HG03439 (cell line): Measurements from ENCODE around the gene C11orf68.
"Not testable (repeated sequence)": the region's sequence is repeated elsewhere in the genome, so short reads cannot be mapped to it uniquely, and the experiment has no call there.

Source experiments
- ATAC-seq: cut with Tn5 transposase; IDR thresholded peaks from one replicate; pipeline ENCODE4 v1.9.1; 2021; ENCODE audit warnings: mild to moderate bottlenecking, moderate library complexity; ENCODE audit not compliant: unreplicated experiment

Gene C11orf68

DNA sequence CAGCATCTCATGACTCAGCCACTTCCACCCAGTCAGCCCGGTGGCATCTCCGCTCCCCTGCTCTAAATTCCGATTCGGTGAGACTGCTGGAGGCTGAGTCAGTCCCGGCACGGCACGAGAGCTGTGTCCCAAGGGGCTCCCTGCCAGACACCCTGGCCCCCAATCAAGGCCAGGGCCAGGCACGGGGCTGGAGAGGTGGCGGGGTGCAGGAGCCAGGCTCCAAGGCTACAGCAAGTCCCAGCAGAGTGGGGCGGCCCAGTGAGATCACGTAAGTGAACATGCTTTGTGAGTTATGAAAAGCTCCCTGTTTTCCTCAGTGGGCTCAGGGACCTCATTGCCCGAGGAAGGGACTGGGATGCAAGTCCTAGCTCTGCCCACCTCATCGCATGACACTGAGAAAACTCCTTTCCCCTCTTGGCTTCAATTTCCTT is 3.0 kb downstream of the C11orf68 start:
- ATAC-seq = no peak

DNA sequence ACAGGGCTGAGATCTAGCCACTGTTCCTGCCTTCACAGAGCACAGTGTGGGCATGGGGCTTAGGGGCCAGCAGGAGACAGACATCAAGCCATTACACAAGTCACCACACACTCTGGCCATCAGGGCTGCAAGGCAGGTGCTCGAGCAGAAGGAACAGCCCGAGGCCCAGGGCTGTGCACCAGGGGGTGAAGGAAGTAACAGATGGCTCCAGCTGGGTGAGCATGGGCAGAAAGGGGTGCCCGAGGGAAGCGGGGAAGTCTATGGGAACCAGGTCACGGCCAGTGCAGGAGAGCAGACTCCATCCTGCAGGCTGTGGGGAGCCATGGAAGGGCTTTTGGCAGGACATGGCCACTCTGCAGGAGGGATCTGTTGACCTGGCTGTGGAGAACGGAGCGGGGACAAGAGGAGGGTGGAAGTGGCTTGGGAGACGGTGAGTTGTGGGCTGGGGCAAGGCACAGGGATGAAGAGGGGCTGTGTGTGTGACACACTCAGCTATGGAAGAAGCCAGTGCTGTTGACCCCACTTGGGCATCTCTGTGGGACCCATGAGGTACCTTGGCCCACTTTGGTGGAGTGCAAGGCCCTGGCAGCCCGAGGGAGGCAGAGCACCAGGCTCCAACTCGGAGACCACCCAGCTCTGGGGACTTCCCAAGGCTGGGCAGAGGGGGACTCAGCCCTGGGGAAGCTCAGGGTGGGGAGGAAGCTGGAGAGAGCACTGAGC is 3.6 kb downstream of the C11orf68 start:
- ATAC-seq = no peak

DNA sequence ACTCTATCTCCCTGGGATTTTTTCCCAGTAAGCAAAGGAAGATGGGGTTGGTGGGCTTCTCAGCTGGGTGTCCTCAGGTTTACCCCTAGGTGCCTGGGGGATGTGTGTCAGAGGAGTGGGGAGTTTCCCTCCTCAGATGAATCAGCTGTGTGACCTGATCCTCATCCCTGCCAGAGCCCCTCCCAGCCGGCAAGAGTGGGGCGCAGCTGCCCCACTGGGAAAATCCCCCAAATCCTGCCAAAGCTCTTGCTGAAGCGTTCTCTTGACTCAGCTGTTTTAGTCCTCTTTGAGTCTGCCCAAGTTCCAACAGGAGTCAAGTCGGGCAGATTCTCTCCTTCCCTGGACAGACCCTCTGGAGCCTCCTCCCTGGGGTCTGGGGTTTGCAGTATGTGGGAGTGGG is 6.0 kb downstream of the C11orf68 start:
- ATAC-seq = no peak

DNA sequence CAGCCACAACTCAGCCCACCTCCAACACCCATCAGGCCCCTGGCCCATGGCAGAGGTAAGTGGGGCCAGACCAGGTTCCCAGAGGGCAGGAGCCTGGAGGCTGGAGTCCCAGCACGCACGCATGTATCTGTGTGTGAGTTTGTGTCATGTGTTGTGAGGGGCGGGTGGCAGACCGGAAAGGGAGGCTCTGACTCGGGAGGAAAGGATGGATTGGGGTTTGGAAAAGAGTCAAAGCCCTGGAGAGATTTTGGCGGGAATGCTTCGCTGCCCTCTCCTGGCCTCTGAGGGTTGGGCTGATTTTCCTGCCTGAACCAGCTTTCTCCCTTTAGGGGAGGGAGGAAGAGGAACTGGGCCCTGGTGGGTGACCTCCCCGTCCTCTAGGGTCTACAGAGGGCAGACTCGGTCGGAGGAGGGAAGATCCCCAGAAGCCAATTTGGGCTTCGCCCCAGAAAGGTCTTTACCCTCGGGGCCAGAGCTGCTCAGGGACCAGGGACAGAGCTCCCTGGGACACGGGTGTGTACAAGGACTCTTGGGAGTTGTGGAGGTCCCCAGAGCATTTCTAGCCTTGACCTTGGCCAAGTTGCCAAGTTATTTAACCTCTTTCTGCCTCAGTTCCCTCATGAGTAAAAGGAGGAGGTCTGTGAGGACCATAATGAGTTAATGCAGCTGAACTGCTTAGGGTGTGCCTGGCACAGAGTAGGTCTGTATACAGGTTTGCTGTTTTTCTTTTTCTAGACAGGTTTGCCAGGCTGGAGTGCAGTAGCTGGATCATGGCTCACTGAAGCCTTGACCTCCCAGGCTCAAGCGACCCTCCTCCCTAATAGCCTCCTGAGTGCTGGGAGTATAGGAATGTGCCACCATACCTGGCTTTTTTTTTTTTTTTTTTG is 6.9 kb downstream of the C11orf68 start:
- ATAC-seq = no peak

DNA sequence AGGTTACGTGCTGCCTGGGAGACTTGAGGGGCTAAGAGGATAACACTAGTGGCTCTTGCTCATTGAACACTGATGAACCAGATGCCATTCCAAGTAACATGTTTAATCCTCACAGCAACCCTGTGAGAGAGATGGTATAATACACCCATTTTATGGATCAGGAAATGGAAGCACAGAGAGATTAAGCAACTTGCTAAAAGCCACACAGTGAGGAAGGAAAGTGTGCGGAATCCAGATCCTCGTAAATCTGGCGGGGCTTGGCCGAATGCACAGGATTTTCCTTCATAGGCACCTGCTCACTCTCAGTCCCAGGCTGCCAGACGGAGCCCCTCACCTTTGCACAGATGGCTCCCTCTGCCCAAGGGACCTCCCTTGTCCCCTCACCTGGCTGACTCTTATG is 11.0 kb downstream of the C11orf68 start:
- ATAC-seq = no peak

DNA sequence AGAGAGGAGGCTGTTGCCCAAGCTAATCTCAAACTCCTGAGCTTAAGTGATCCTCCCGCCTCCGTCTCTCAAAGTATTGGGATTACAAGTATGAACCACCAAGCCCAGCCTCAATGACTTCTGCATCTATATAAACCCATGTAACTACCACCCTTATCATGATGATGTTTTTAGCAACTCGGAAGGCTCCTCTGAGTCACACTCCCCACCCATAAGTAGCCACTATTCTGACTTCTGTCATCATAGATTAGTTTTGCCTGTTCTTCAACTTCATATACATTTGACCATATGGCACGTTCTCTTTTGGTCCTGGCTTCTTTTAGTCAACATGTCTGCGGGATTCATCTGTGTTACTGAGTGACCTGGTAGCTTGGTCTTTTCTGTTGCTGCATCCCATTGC is 12.3 kb downstream of the C11orf68 start:
- no peak for ATAC-seq

DNA sequence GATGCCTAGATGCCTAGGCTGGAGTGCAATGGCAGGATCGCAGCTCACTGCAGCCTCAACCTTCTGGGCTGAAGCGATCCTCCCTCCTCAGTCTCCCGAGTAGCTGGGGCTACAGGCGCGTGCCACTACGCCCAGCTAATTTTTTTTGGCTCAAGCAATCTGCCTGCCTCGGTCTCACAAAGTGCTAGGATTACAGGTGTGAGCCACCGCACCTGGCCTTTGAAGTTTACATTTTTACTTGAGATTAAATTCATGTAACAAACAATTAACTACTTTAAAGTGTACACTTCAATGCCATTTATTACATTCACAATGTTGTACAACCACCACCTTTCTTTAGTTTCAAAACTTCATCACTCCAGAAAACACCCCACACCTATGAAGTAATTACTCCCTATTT is 15.1 kb downstream of the C11orf68 start:
- ATAC-seq = no peak

DNA sequence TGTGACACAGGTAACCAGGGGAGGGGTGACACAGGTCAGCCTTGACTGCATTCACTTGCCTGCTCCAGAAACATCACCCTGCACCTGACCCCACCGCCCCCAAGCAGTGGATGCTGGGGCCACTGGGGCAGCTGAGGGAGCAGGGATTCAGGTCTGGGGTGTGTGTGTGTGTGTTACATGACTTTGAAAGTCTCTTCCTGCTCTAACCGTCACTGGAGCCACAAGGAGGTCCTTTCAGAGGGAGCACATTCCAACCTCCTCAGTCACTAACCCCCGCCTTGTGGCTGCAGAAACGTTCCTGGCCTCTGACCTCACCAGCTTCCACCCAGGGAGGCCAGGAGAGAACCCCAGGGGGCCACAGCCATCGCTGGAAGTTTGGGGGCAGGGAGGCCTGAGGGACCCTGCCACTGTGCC is 15.8 kb downstream of the C11orf68 start:
- no peak for ATAC-seq

DNA sequence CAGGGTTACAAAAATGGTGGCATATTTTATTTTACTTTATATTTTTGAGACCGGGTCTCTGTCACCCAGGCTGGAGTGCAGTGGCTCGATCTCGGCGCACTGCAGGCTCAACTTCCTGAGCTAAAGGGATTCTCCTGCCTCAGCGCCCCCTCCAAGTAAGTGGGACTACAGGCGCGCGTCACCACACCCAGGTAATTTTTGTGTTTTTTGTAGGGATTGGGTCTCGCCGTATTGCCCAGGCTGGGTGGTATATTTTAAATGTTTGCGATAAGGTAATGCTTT is 18.0 kb downstream of the C11orf68 start:
- no peak for ATAC-seq

DNA sequence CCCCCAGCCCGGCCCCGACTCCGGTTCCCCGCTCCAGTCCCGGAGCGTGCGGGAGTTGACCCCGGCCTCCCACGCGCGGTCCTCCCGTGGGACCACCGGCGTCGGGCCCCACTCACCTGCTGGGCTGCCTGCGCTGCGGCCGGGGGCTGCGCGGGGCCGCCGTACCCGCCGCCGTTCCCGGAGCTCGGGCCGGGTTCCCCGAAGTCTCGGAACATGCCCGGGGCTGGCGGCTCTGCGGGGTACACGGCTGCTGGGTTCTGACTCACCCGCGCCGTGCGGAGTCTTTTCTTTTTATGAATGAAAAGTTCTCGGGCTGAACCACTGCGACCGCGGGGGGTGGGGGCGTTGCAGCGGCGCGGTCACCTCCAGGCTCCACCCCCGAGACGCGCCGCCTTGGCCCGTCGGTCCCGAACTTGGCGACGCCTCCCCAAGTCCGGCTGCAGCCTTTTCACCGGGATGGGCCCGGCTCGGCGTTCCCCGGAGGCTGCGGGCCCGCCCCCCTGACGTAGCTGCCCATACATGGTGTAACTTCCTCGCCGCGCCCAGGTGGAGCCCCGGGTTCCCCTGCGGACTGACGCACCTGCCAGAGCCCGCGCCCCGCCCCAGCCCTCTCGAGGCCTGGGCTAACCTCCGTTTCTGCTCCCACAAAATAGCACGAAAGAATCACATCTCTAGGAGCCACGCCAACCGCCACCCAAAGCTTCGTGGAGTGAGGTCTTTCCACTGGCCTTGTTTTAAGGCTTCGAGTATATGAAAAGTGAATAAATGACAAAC is 18.6 kb downstream of the C11orf68 start, which contains the start of gene FOSL1:
FOSL1 (minus strand) TSS at position 264 of the 774 bp plus-strand sequence; CDS start at position 215, 49 bp downstream.
- ATAC-seq = peak; percentile 69

DNA sequence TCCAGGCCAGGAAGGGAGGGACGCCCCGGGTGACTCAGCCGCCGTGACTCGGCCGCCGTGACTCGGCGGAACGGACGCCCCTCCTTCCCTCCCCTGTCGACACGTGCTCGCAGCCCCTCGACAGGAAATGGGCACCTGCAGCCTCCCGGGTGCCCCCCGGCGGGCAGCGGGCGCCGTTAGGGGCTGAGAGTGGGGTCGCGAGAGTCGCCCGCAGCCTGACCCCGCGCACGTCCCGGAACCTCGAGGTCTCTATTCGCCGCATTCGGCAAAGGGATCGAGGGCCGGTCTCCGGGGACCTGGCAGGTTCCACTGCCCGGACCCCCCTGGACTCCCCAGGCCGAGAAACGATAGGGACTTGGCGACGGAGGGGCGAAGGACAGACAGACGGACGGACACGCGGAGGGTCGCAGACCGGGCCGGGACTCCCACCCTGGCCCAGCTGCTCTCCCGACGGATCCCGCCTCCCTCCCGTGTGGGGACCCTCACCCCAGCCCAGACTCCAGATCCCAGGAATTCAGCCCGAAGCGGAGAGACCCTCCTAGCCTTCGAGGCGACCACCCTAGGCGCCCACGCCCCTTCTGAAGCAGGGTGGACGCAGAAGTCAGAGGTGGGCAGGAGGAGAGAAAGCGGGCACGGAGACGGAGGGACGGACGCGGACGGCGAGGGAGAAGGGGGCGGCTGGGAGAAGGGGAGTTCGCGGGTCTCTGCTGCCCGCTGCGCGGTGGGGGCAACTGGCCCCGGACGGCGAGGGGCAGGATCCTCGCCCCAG is 19.3 kb downstream of the C11orf68 start:
- no peak for ATAC-seq

DNA sequence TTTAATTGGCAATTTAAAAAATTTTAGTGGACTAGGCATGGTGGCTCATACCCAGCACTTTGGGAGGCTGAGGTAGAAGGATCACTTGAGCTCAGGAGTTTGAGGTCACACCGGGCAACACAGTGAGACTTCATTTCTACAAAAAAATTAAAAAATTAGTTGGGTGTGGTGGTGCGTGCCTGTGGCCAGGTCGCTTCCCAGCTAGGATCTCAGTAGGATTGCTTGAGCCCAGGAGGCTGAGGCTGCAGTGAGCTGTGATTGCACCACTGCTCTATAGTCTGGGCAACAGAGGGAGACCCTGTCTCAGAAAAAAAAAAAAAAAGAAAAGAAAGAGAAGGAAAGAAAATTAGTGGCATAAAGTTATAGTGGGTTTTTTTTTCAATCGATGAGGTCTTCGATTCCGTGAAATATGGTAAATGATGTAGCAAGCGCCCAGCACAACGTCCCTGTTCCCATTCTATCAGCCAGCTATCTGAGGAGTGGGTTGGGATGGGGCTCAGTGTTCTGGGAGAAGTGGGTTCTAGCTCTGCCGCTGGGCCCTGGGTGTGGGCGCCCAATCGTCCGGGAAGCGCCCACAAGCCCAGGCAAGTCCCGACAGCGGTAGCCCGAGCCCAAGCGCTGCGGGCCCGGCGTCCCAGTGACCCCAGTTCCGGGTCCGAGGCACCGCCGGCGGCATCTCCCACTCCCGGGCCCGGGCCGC is 20.1 kb downstream of the C11orf68 start:
- ATAC-seq = no peak

DNA sequence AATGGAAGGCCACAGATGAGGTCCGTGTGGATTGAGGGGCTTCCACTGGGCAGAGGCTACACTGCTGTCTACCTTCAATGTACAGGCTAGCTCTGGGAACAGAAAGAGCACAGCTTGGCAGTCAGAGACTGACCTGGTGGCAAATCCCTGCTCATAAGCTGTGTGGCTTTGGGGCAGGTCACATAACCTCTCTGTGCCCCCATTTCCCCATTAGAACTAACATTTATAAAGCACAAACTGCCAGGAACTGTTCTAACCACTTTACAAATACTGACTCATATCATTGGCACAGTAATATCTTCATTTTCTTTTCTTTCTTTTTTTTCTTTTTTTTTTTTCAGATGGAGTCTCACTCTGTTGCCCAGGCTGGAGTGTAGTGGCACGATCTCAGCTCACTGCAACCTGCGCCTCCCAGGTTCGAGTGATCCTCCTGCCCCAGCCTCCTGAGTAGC is 21.8 kb downstream of the C11orf68 start:
- no peak for ATAC-seq

DNA sequence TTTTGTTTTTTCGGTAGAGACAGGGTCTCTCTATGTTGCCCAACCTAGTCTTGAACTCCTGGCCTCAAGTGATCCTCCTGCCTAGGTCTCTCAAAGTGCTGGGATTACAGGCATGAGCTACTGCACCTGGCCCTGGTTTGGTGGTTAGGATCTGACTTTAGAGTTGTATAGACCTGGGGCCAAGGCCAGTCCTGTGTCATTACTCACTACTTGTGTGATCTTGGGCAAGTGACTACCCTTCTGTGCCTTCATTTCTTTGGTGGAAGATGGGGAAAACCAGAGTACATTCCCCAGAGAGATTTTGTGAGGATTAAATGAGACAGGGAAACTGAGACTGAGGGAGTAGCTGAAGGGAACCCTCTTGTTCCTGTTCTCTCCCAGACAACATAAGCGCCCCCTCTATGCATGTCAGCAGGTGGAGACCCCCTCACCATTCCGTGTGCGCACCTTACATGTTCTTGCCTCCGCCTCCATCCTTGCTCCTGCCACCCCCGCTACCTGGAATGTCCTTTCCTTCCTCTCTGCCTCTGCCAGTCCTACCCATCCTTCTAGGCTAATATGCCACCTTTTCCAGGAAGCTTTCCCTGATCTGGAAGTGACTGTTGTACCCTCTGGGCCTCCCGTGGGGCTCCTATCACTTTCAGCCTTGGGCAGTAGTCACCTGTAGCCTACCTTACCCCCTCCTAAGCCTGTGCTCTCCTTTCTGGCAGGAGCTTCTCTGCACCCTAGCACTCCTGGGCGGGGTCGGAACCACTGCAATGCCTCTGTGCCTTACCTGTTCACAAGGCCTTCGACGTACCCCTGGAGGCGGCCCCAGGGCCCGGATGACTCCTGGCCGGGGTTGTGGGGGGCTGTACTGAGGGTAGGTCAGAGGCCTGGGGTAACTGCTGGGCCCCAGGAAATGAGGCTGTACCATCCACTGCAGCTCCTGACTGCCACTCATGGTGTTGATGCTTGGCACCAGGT is 22.5 kb downstream of the C11orf68 start:
- no peak for ATAC-seq

DNA sequence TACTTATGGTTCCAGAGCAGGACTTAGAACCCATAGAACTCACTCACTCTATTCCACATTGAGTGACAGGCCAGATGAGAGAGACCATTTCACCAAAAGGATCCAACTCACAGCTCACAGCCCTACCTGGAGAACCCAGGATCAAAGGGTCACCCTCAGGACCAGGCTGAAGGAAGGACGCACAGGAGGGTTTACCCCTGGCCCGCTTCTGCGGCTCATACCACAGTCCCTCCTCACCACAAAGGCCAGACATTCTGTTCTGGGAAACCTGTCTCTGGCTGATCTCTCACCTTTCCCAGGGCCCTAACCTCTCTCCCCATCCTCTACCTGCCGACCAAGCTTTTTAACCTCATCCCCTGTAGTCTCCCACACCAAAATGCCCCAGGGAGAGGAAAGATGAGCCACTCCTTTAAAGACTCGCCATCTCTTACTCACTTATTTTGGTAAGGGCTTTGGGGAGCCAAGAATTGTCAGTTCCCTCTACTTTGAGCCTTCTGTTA is 23.3 kb downstream of the C11orf68 start:
- ATAC-seq = no peak

DNA sequence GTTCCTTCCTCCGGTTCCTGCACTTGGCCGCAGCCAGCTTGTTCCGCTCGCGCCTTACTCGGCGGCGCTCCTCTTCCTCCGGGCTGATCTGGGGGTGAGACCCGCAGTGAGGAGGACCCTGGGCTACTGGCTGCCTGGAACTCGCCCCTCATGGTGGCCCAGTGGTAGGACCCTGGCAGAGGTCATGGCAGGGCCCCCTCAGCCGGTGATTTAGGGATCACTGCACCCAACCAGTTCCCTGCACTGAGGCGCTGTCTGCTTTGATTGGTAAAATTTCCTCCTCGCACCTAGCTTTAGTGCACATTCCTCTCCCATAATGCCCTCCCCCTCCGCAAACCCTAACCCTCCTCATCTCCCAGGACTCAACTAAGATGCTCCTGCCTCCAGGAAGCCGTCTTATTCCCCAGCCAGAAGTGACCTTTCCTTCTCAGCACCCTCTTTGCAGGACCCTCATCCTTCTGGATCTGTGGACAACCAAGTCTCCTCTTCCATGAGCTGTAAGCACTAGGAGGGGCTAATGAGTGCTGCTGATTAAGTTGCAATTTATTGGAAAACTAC is 24.7 kb downstream of the C11orf68 start:
- ATAC-seq = no peak

DNA sequence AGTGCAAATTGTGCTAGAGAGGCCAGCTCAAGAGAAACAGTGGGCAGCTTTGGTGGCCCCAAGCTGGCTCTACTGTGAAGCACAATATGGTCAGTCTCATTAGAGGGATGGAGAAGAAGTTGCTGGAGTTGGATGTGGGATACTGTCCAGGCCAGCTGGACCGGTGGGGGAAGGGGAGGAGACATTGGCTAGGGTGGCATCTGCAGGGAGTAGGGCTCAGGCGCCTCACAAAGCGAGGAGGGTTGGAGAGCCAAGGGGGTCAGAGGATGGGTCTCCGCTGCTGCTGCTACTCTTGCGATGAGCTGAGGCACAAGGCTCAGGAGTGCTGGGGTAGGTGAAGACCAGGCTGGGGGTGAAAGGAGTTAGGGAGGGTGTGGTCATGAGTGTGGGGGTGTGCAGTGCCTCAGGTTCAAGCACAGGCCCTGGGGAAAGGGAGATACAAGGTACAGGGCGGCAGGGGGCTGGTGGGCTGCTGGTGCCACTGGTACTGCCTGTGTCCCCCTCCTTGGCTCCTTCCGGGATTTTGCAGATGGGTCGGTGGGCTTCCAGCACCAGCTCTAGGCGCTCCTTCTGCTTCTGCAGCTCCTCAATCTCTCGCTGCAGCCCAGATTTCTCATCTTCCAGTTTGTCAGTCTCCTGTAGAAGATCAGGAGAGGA is 26.1 kb downstream of the C11orf68 start:
- no peak for ATAC-seq

DNA sequence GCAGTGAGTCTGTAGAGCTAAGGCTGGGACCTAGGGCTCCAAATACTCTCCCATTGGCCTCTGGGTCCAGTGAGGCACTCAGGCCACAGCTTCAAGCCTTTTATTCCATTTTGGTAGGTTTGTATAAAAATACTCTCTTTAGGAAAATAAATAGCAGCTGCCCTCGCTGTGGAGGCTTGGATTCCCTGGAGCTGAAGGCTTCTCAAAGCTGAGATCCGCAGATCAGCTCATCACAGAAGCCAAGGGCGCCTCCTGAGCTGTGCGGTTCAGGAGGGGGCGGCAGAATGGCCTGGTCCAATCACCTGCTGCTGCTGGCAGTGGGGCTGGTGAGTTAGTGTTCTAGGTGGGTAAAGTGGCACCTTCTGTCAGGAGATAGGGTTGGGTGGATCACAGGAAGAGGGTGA is 26.7 kb downstream of the C11orf68 start:
- ATAC-seq = not testable (repeated sequence)
